ENCODE results near the gene ESR1. TPM values are rescaled to one million over a fixed set of nuclear protein-coding genes. Genes with fewer than 3 reads are reported as not detected.

Gene ESR1
- total and polyA plus RNA-seq, 11 donors: 0.15 to 3.5 (median 0.93) TPM

DNA sequence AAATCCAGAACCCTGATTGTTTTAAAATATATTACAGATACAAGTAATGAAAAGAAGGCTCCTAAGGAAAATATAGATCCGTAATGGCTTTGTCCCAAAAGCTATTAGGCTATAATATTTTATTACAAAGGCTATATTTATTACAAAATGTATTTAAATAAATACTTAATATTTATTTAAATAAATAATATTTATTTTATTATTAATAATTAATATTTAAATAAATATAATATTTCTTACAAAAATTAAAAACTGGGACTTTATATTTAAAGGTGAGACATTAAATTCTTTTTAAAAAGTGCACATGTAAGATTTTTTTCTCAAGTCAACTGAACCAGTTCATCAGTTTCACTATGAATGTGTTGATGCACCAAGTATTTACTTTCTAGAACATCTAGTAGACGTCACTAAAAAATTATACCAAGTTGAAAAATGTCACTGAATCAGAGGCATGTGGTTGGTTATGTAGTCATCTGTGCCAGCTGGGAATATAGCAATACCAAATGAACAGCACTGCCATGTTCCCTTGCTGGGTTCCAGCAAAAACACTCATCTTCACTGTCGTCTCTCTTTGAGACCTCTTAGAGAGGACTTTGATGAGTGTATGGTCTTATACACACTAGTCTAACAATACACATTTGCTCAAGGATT is 278.9 kb downstream of the ESR1 start:
- Histone ChIP-seq H3K4me3 (no peak overlapping the region), H3K36me3 (no peaks in the 10 kb centered on the region), H3K4me1 (peaks cover 0 to 15% (median 4%) of the 10 kb centered on the region in 12 donors), H3K27ac (no peak overlapping the region), H3K27me3 (no peaks in the 10 kb centered on the region), H3K9me3 (peaks cover 0 to 11% (median 0%) of the 10 kb centered on the region in 12 donors)
- DNase-seq (no peak), ATAC-seq (no peak)
- intact Hi-C loops (cut with DNase I): no loop called here
- no peak for TF ChIP-seq POLR2A (IDR thresholded peaks at IDR 0.05)
- TF ChIP-seq CTCF (IDR thresholded peaks at IDR 0.05): no peak
- 90 to 94% (median 92%) methylated on average over 3 of the region's 3 CpGs for WGBS, 4 donors

DNA sequence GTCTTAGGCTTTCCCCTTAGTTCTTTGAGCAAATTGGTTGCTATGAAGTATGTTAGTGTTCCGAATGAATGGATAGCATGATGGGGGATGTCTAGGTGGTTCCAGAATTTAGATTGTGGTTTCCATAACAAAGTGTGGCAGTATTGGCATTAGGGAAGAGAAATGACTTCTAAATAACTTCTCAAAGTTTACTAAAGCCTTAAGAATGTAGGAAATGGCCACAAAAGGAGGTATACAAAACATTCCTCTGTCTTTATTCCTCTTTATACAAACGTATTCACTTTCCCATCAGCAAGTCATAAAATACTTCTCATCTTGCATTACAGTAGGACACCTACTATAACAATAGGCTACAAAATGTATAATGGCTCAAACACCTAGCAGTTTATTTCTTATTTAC is 279.6 kb downstream of the ESR1 start:
- TF ChIP-seq CTCF (IDR thresholded peaks at IDR 0.05) (no peak), POLR2A (IDR thresholded peaks at IDR 0.05) (no peak)

GRCh38 chr6:152087701-152088100 is 280.2 kb downstream of the ESR1 start:
- TF ChIP-seq CTCF (IDR thresholded peaks at IDR 0.05) (no peak), POLR2A (IDR thresholded peaks at IDR 0.05) (no peak)
- Histone ChIP-seq H3K4me3 (no peak overlapping the region), H3K27me3 (no peaks in the 10 kb centered on the region), H3K27ac (no peak overlapping the region), H3K36me3 (no peaks in the 10 kb centered on the region), H3K9me3 (peaks cover 0 to 11% (median 0%) of the 10 kb centered on the region in 12 donors), H3K4me1 (peaks cover 0 to 28% (median 8%) of the 10 kb centered on the region in 12 donors)
- no peak for DNase-seq
- intact Hi-C loops (cut with DNase I): no loop called here
- WGBS, 4 donors: 26 to 40% (median 33%) methylated on average over 1 of the region's 1 CpG
- ATAC-seq: no peak

More for the DNA sequence above, 279.6 kb downstream of the ESR1 start:
- no peak for ATAC-seq
- Histone ChIP-seq H3K27ac (no peak overlapping the region), H3K9me3 (peaks cover 0 to 11% (median 0%) of the 10 kb centered on the region in 12 donors), H3K27me3 (no peaks in the 10 kb centered on the region), H3K36me3 (no peaks in the 10 kb centered on the region), H3K4me3 (no peak overlapping the region), H3K4me1 (peaks cover 0 to 22% (median 6%) of the 10 kb centered on the region in 12 donors)
- WGBS, 4 donors: 73 to 86% (median 81%) methylated on average over 2 of the region's 2 CpGs
- DNase-seq: no peak
- intact Hi-C loops (cut with DNase I): no loop called here

- ATAC-seq (peak in 2 of 4 donors; percentile 45 to 64), DNase-seq (peak in 2 of 5 donors; percentile 36 to 45)
- 82 to 89% (median 87%) methylated on average over 7 of the region's 7 CpGs for whole genome bisulfite sequencing, 4 donors
- TF ChIP-seq POLR2A (IDR thresholded peaks at IDR 0.05) (no peak), CTCF (IDR thresholded peaks at IDR 0.05) (no peak)
- Histone ChIP-seq H3K4me1 (peaks cover 0 to 36% (median 10%) of the 10 kb centered on the region in 12 donors), H3K27ac (peak overlapping the region in 1 of 12 donors; percentile 8), H3K36me3 (no peaks in the 10 kb centered on the region), H3K27me3 (no peaks in the 10 kb centered on the region), H3K4me3 (no peak overlapping the region), H3K9me3 (no peaks in the 10 kb centered on the region)
- intact Hi-C loops (cut with DNase I): no loop called here
Measured at GRCh38 chr6:152089992-152090391, 282.5 kb downstream of the ESR1 start.
